Activated T-helper 2 cell treated with anti-CD3 and anti-CD28 coated beads, Interferon-gamma antibody, Interleukin-2, Interleukin-4, amounts not matched to agents 10 μg/mL and 5 μg/mL and 100 μg/mL, durations not matched to agents 14 hours and 24 hours and 36 hours (primary cell): ENCODE measurements around the gene ZNF385B. TPM values are rescaled to one million over a fixed set of nuclear protein-coding genes. Genes with fewer than 3 reads are reported as not detected.

Source experiments
- DNase-seq: peaks from one replicate; pipeline ENCODE4 v3.0.0; 2021; ENCODE audit warnings: low spot score
- H3K27ac Mint-ChIP-seq: one replicate; pipeline ENCODE4 v1.8.0; 2021; ENCODE audit warnings: mixed read lengths
- H3K27me3 Mint-ChIP-seq: one replicate; pipeline ENCODE4 v1.8.0; 2021; ENCODE audit warnings: low read depth, mixed read lengths
- H3K36me3 Mint-ChIP-seq: one replicate; pipeline ENCODE4 v1.8.0; 2021; ENCODE audit warnings: low read depth, mixed read lengths
- H3K4me1 Mint-ChIP-seq: one replicate; pipeline ENCODE4 v1.8.0; 2021; ENCODE audit warnings: low read depth, mixed read lengths
- H3K4me3 Mint-ChIP-seq: one replicate; pipeline ENCODE4 v1.8.0; 2021; ENCODE audit warnings: low read depth, mild to moderate bottlenecking, moderate library complexity, mixed read lengths
- H3K9me3 Mint-ChIP-seq: one replicate; pipeline ENCODE4 v1.8.0; 2021; ENCODE audit warnings: mixed read lengths
- intact Hi-C: fragments of 100-400 bp; cut with micrococcal nuclease; formaldehyde crosslinking; loops from one replicate; pipeline ENCODE4 v1.15.1; 2023
- total RNA-seq: library from RNA; stranded (reverse); gene quantifications from 2 replicates; pipeline ENCODE4 v1.2.3, GENCODE V29; 2022

Gene ZNF385B
- total RNA-seq, 1 donor from 2014 or later: not detected

GRCh38 chr2:179442206-179442605 is 419.2 kb downstream of the ZNF385B start:
- H3K36me3 Mint-ChIP-seq: no peaks in the 10 kb centered on the region
- H3K4me1 Mint-ChIP-seq: no peaks in the 10 kb centered on the region
- no peaks in the 10 kb centered on the region for H3K9me3 Mint-ChIP-seq
- no peak overlapping the region for H3K27ac Mint-ChIP-seq
- peaks cover 13% of the 10 kb centered on the region for H3K27me3 Mint-ChIP-seq
- no peak overlapping the region for H3K4me3 Mint-ChIP-seq
- no peak for DNase-seq
- intact Hi-C loops: loop anchor here (10.0 kb wide), 2 partner anchors 647 to 677 kb away; no protein-coding TSS in a partner anchor

GRCh38 chr2:179441551-179441950 is 419.9 kb downstream of the ZNF385B start:
- Mint-ChIP-seq H3K27me3 (peaks cover 13% of the 10 kb centered on the region), H3K27ac (no peak overlapping the region), H3K36me3 (no peaks in the 10 kb centered on the region), H3K9me3 (no peaks in the 10 kb centered on the region), H3K4me3 (no peak overlapping the region), H3K4me1 (no peaks in the 10 kb centered on the region)
- intact Hi-C loops: loop anchor here (10.0 kb wide), 2 partner anchors 647 to 677 kb away; no protein-coding TSS in a partner anchor
- no peak for DNase-seq

- no peak overlapping the region for H3K27ac Mint-ChIP-seq
Observed at GRCh38 chr2:179440642-179441251, 420.7 kb downstream of the ZNF385B start.

GRCh38 chr2:179438654-179439053 is 422.8 kb downstream of the ZNF385B start:
- H3K4me1 Mint-ChIP-seq: no peaks in the 10 kb centered on the region
- H3K4me3 Mint-ChIP-seq: no peak overlapping the region
- H3K27ac Mint-ChIP-seq: no peak overlapping the region
- no peaks in the 10 kb centered on the region for H3K36me3 Mint-ChIP-seq
- intact Hi-C loops: no loop called here
- H3K9me3 Mint-ChIP-seq: no peaks in the 10 kb centered on the region
- DNase-seq: no peak
- H3K27me3 Mint-ChIP-seq: peaks cover 13% of the 10 kb centered on the region

More at GRCh38 chr2:179440642-179441251, 420.7 kb downstream of the ZNF385B start:
- no peak overlapping the region for H3K4me3 Mint-ChIP-seq
- peaks cover 13% of the 10 kb centered on the region for H3K27me3 Mint-ChIP-seq
- no peaks in the 10 kb centered on the region for H3K9me3 Mint-ChIP-seq
- DNase-seq: no peak
- intact Hi-C loops: loop anchor here (1.0 to 10.0 kb wide), 3 partner anchors 221 to 676 kb away; no protein-coding TSS in a partner anchor
- no peaks in the 10 kb centered on the region for H3K4me1 Mint-ChIP-seq
- H3K36me3 Mint-ChIP-seq: no peaks in the 10 kb centered on the region

GRCh38 chr2:179437430-179437829 is 424.0 kb downstream of the ZNF385B start:
- intact Hi-C loops: no loop called here
- Mint-ChIP-seq H3K36me3 (no peaks in the 10 kb centered on the region), H3K27me3 (peaks cover 7% of the 10 kb centered on the region), H3K4me1 (no peaks in the 10 kb centered on the region), H3K4me3 (no peak overlapping the region), H3K27ac (no peak overlapping the region), H3K9me3 (no peaks in the 10 kb centered on the region)
- no peak for DNase-seq

- Mint-ChIP-seq H3K27ac (no peak overlapping the region), H3K27me3 (peaks cover 12% of the 10 kb centered on the region), H3K9me3 (no peaks in the 10 kb centered on the region), H3K4me1 (no peaks in the 10 kb centered on the region), H3K4me3 (no peak overlapping the region), H3K36me3 (no peaks in the 10 kb centered on the region)
- no peak for DNase-seq
- intact Hi-C loops: no loop called here
Observed at GRCh38 chr2:179435566-179435965, 425.8 kb downstream of the ZNF385B start.

GRCh38 chr2:179435000-179435399 is 426.4 kb downstream of the ZNF385B start:
- intact Hi-C loops: no loop called here
- no peak overlapping the region for H3K27ac Mint-ChIP-seq
- H3K36me3 Mint-ChIP-seq: no peaks in the 10 kb centered on the region
- no peaks in the 10 kb centered on the region for H3K4me1 Mint-ChIP-seq
- H3K4me3 Mint-ChIP-seq: no peak overlapping the region
- no peak for DNase-seq
- H3K9me3 Mint-ChIP-seq: no peaks in the 10 kb centered on the region
- H3K27me3 Mint-ChIP-seq: peaks cover 12% of the 10 kb centered on the region

- Mint-ChIP-seq H3K4me1 (no peaks in the 10 kb centered on the region), H3K27me3 (peaks cover 15% of the 10 kb centered on the region), H3K27ac (no peak overlapping the region), H3K4me3 (no peak overlapping the region), H3K36me3 (no peaks in the 10 kb centered on the region), H3K9me3 (no peaks in the 10 kb centered on the region)
- intact Hi-C loops: no loop called here
- no peak for DNase-seq
Observed at GRCh38 chr2:179434357-179434756, 427.1 kb downstream of the ZNF385B start.

GRCh38 chr2:179432751-179433150 is 428.7 kb downstream of the ZNF385B start:
- Mint-ChIP-seq H3K4me1 (no peaks in the 10 kb centered on the region), H3K4me3 (no peak overlapping the region), H3K27me3 (peaks cover 23% of the 10 kb centered on the region), H3K36me3 (no peaks in the 10 kb centered on the region), H3K9me3 (no peaks in the 10 kb centered on the region), H3K27ac (no peak overlapping the region)
- DNase-seq: no peak
- intact Hi-C loops: no loop called here

- Mint-ChIP-seq H3K4me3 (no peak overlapping the region), H3K9me3 (no peaks in the 10 kb centered on the region), H3K27ac (no peak overlapping the region), H3K27me3 (peaks cover 28% of the 10 kb centered on the region), H3K36me3 (no peaks in the 10 kb centered on the region), H3K4me1 (no peaks in the 10 kb centered on the region)
- intact Hi-C loops: no loop called here
- DNase-seq: no peak
Observed at GRCh38 chr2:179429597-179429996, 431.8 kb downstream of the ZNF385B start.

GRCh38 chr2:179429060-179429471 is 432.3 kb downstream of the ZNF385B start:
- Mint-ChIP-seq H3K9me3 (no peaks in the 10 kb centered on the region), H3K27ac (no peak overlapping the region), H3K36me3 (no peaks in the 10 kb centered on the region), H3K27me3 (peaks cover 29% of the 10 kb centered on the region), H3K4me1 (no peaks in the 10 kb centered on the region), H3K4me3 (no peak overlapping the region)
- no peak for DNase-seq
- intact Hi-C loops: no loop called here

GRCh38 chr2:179428649-179429048 is 432.8 kb downstream of the ZNF385B start:
- no peaks in the 10 kb centered on the region for H3K4me1 Mint-ChIP-seq
- intact Hi-C loops: no loop called here
- H3K27me3 Mint-ChIP-seq: peaks cover 33% of the 10 kb centered on the region
- DNase-seq: no peak
- no peak overlapping the region for H3K4me3 Mint-ChIP-seq
- H3K27ac Mint-ChIP-seq: no peak overlapping the region
- H3K9me3 Mint-ChIP-seq: no peaks in the 10 kb centered on the region
- H3K36me3 Mint-ChIP-seq: no peaks in the 10 kb centered on the region

- H3K4me3 Mint-ChIP-seq: no peak overlapping the region
- H3K9me3 Mint-ChIP-seq: no peaks in the 10 kb centered on the region
- H3K36me3 Mint-ChIP-seq: no peaks in the 10 kb centered on the region
- DNase-seq: no peak
- intact Hi-C loops: no loop called here
- H3K27ac Mint-ChIP-seq: no peak overlapping the region
- H3K4me1 Mint-ChIP-seq: no peaks in the 10 kb centered on the region
- peaks cover 36% of the 10 kb centered on the region for H3K27me3 Mint-ChIP-seq
Observed at GRCh38 chr2:179427065-179427464, 434.3 kb downstream of the ZNF385B start.
